Measurements from ENCODE around the gene PPM1H. TPM values are rescaled to one million over a fixed set of nuclear protein-coding genes. Genes with fewer than 3 reads are reported as not detected.
A peak's percentile ranks its signal among the peaks of the same experiment; 100 is the strongest.

Gene PPM1H
- total RNA-seq, 1 donor from 2014 or later, result 0.79 TPM

GRCh38 chr12:62915204-62915529 is 19.8 kb downstream of the PPM1H start:
- Histone ChIP-seq H3K4me3 (ENCODE audit: low read depth, low read length) (no peak overlapping the region), H3K36me3 (ENCODE audit: control insufficient read depth, insufficient read depth, low read length) (no peaks in the 10 kb centered on the region), H3K27me3 (ENCODE audit: control insufficient read depth, insufficient read depth, low read length) (peaks cover 2% of the 10 kb centered on the region)
- TF ChIP-seq, protein P1, sequence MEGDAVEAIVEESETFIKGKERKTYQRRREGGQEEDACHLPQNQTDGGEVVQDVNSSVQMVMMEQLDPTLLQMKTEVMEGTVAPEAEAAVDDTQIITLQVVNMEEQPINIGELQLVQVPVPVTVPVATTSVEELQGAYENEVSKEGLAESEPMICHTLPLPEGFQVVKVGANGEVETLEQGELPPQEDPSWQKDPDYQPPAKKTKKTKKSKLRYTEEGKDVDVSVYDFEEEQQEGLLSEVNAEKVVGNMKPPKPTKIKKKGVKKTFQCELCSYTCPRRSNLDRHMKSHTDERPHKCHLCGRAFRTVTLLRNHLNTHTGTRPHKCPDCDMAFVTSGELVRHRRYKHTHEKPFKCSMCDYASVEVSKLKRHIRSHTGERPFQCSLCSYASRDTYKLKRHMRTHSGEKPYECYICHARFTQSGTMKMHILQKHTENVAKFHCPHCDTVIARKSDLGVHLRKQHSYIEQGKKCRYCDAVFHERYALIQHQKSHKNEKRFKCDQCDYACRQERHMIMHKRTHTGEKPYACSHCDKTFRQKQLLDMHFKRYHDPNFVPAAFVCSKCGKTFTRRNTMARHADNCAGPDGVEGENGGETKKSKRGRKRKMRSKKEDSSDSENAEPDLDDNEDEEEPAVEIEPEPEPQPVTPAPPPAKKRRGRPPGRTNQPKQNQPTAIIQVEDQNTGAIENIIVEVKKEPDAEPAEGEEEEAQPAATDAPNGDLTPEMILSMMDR (IDR thresholded peaks at IDR 0.05; ENCODE audit: insufficient read depth, low read length, severe bottlenecking), result no peak
- no peak for DNase-seq (ENCODE audit: low read depth)
- FAIRE-seq, result no peak

GRCh38 chr12:62914443-62915203 is 20.3 kb downstream of the PPM1H start:
- no peak overlapping the region for H3K4me3 ChIP-seq (ENCODE audit: low read depth, low read length)
- no peaks in the 10 kb centered on the region for H3K36me3 ChIP-seq (ENCODE audit: control insufficient read depth, insufficient read depth, low read length)
- peak; percentile 81 for FAIRE-seq
- H3K27me3 ChIP-seq (ENCODE audit: control insufficient read depth, insufficient read depth, low read length), result peaks cover 2% of the 10 kb centered on the region
- DNase-seq (ENCODE audit: low read depth), result no peak
- TF ChIP-seq, protein P1 (IDR thresholded peaks at IDR 0.05; ENCODE audit: insufficient read depth, low read length, severe bottlenecking), result no peak

DNA sequence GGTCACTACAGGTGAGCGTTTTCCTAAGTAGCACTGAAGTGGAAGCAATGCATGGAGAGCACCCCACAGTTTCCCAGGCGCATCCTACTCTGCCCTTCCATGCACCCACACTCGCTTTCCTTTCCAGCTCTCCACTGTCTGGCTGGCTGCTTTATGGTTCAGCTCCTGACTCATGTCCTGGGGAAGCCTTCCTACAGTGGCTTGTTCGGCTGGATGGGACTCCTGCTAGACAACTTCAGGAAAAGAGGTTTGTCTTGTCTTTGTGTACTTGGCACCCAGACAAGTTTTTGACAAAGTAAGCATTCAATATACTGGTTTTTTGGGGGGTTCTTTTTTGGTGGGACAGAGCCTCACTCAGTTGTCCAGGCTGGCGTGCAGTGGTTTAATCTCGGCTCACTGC is 21.6 kb downstream of the PPM1H start:
- TF ChIP-seq, protein P1 (IDR thresholded peaks at IDR 0.05; ENCODE audit: insufficient read depth, low read length, severe bottlenecking), result no peak
- H3K27me3 ChIP-seq (ENCODE audit: control insufficient read depth, insufficient read depth, low read length), result peaks cover 2% of the 10 kb centered on the region

DNA sequence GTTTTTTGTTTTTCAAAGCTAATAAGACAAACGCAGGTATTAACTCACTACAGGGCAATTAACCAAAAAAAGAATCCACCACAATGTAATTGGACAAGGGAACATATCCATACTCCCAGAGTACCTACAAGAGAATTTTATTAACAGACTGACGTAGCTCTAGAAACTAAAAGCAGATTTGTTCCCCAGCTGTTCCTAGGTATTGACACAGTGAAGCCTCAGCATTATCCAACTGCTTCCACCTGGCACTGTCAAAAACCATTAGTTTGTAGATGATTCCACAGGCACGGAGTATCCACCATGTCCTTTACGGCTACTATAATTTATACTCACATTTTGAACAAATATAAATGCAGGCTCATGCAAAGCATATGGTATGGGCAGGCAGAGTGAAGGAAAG is 22.3 kb downstream of the PPM1H start:
- Histone ChIP-seq H3K36me3 (ENCODE audit: control insufficient read depth, insufficient read depth, low read length) (no peaks in the 10 kb centered on the region), H3K27me3 (ENCODE audit: control insufficient read depth, insufficient read depth, low read length) (peaks cover 2% of the 10 kb centered on the region), H3K4me3 (ENCODE audit: low read depth, low read length) (no peak overlapping the region)
- FAIRE-seq (no peak), DNase-seq (ENCODE audit: low read depth) (no peak)
- TF ChIP-seq, protein P1 (IDR thresholded peaks at IDR 0.05; ENCODE audit: insufficient read depth, low read length, severe bottlenecking), result no peak

More for the DNA sequence above, 21.6 kb downstream of the PPM1H start:
- FAIRE-seq, result no peak
- Histone ChIP-seq H3K4me3 (ENCODE audit: low read depth, low read length) (no peak overlapping the region), H3K36me3 (ENCODE audit: control insufficient read depth, insufficient read depth, low read length) (no peaks in the 10 kb centered on the region)
- DNase-seq (ENCODE audit: low read depth), result no peak

DNA sequence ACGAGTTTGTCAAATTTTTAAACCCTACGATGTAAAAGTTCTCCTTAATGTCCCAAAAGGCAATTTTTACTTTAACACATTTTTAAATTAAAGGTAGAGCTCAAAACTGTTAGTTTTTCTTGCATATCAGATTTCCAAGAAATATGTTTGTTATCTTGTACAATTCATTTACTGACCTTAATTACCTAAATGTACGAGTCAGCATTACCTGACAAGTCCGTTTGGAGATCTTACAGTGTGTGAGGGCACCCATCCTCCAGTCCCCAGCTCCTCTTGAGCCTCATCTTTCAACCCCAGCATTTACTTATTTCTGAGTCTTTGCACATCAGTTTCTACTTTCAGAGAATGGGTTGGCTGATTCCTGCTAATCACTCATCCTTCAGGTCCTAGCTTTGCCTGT is 23.7 kb downstream of the PPM1H start:
- TF ChIP-seq, protein P1 (IDR thresholded peaks at IDR 0.05; ENCODE audit: insufficient read depth, low read length, severe bottlenecking), result no peak
- no peak for FAIRE-seq
- peaks cover 2% of the 10 kb centered on the region for H3K27me3 ChIP-seq (ENCODE audit: control insufficient read depth, insufficient read depth, low read length)

More for the DNA sequence above, 23.7 kb downstream of the PPM1H start:
- no peaks in the 10 kb centered on the region for H3K36me3 ChIP-seq (ENCODE audit: control insufficient read depth, insufficient read depth, low read length)
- no peak for DNase-seq (ENCODE audit: low read depth)
- no peak overlapping the region for H3K4me3 ChIP-seq (ENCODE audit: low read depth, low read length)
